HUDEP-2 (cell line): ENCODE measurements around the gene CARTPT.

ENCODE experiments used
- DNase-seq, 76 experiments: peaks; one replicate each; lab custom pipeline; 2025; ENCODE audit not compliant: unreplicated experiment in 76 of 76; lab: John Stamatoyannopoulos, UW

Gene CARTPT

GRCh38 chr5:71719063-71719964 lies at the start of gene CARTPT:
CARTPT (plus strand) TSS chr5:71719275; CDS start chr5:71719294, 19 bp downstream.
- peak in 3 of 76 experiments; percentile 1 to 5 (median 2) for DNase-seq

GRCh38 chr5:71677977-71678376 lies 41.1 kb upstream of the CARTPT start:
- DNase-seq = no peak

- DNase-seq = no peak
These were observed 39.4 kb upstream of the CARTPT start for GRCh38 chr5:71679714-71680113.

- DNase-seq = no peak
These were observed 38.6 kb upstream of the CARTPT start for GRCh38 chr5:71680510-71680909.

- no peak for DNase-seq
These were observed 37.8 kb upstream of the CARTPT start for GRCh38 chr5:71681296-71681695.

GRCh38 chr5:71684309-71684708 lies 34.8 kb upstream of the CARTPT start:
- no peak for DNase-seq

- peak in 3 of 76 experiments; percentile 9 to 25 (median 14) for DNase-seq
These were observed 25.1 kb upstream of the CARTPT start for GRCh38 chr5:71693828-71694427.

- DNase-seq = no peak
These were observed 24.0 kb upstream of the CARTPT start for GRCh38 chr5:71695071-71695470.

- DNase-seq = no peak
These were observed 23.5 kb upstream of the CARTPT start for GRCh38 chr5:71695595-71695994.

GRCh38 chr5:71697967-71698366 lies 21.1 kb upstream of the CARTPT start:
- peak in 1 of 76 experiments; percentile 0 for DNase-seq

- no peak for DNase-seq
These were observed 19.8 kb upstream of the CARTPT start for GRCh38 chr5:71699233-71699632.

GRCh38 chr5:71699751-71700150 lies 19.3 kb upstream of the CARTPT start:
- DNase-seq = no peak

GRCh38 chr5:71700803-71701202 lies 18.3 kb upstream of the CARTPT start:
- DNase-seq = no peak

- no peak for DNase-seq
These were observed 17.7 kb upstream of the CARTPT start for GRCh38 chr5:71701407-71701806.

GRCh38 chr5:71703941-71704340 lies 15.1 kb upstream of the CARTPT start:
- no peak for DNase-seq

GRCh38 chr5:71705421-71705820 lies 13.7 kb upstream of the CARTPT start:
- DNase-seq = no peak

GRCh38 chr5:71706906-71707305 lies 12.2 kb upstream of the CARTPT start:
- DNase-seq = no peak

- DNase-seq = no peak
These were observed 7.5 kb upstream of the CARTPT start for GRCh38 chr5:71711610-71712009.

GRCh38 chr5:71714911-71715310 lies 4.2 kb upstream of the CARTPT start:
- DNase-seq = no peak

GRCh38 chr5:71727978-71728377 lies 8.9 kb downstream of the CARTPT start:
- DNase-seq = no peak

- DNase-seq = no peak
These were observed 11.9 kb downstream of the CARTPT start for GRCh38 chr5:71731015-71731414.

- no peak for DNase-seq
These were observed 12.9 kb downstream of the CARTPT start for GRCh38 chr5:71732011-71732410.
